ENCODE results near the gene RTN4RL1.

DNA sequence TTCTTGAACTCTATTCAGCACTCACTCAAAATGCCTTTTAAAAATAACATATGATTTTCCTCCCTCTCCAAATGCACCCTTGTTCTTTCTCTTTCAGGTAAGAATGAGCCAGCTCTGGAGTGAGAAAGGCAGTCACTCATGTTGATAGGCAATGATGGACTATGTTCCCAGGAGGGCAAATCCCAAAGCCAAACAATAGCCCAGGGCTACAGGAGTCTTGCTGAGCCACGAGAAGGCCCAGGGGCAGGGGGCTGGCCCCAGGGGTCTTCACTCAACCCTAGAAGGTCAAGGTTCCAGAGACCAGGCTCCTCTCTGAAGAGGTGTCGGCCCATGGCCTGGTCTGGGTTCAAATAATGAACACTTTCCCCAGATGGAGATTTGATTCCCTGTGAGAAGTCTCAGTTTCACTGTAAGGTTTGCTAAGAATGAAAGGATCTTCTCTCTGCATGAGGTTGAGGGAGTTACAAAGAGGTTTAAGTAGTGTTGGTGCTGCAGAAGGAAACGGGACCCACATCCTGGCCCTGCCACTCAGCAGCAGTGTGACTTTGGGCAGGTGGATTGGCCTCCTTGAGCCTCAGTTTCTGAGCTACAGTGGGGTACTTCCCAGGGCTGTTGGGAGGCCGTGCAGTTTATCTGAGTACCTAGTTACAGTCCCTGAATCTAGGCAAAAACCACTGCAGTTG lies 49.0 kb downstream of the RTN4RL1 start:
- TF ChIP-seq, protein P1, sequence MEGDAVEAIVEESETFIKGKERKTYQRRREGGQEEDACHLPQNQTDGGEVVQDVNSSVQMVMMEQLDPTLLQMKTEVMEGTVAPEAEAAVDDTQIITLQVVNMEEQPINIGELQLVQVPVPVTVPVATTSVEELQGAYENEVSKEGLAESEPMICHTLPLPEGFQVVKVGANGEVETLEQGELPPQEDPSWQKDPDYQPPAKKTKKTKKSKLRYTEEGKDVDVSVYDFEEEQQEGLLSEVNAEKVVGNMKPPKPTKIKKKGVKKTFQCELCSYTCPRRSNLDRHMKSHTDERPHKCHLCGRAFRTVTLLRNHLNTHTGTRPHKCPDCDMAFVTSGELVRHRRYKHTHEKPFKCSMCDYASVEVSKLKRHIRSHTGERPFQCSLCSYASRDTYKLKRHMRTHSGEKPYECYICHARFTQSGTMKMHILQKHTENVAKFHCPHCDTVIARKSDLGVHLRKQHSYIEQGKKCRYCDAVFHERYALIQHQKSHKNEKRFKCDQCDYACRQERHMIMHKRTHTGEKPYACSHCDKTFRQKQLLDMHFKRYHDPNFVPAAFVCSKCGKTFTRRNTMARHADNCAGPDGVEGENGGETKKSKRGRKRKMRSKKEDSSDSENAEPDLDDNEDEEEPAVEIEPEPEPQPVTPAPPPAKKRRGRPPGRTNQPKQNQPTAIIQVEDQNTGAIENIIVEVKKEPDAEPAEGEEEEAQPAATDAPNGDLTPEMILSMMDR (optimal IDR thresholded peaks at IDR 0.05 in 1 of 3, IDR thresholded peaks at IDR 0.05 in 1 of 3, conservative IDR thresholded peaks at IDR 0.05 in 1 of 3; ENCODE audit: extremely low read depth in 1 of 3, insufficient read depth in 2 of 3, low read length in 3 of 3), result no peak
- no peak for TF ChIP-seq EZH2 (IDR thresholded peaks at IDR 0.05; ENCODE audit: low read length)

Measured in keratinocyte (primary cell).